ENCODE data around the gene LMTK3. TPM values are rescaled to one million over a fixed set of nuclear protein-coding genes. Genes with fewer than 3 reads are reported as not detected.

Gene LMTK3
- total and polyA plus RNA-seq, 2 experiments from 2014 or later = 1.3 to 3.7 TPM

- Histone ChIP-seq H3K4me3 (peak overlapping the region; percentile 28), H2AFZ (peak overlapping the region; percentile 71)
Observed at GRCh38 chr19:48510421-48511268, 990 bp downstream of the LMTK3 start.

GRCh38 chr19:48509467-48510194 is 2.0 kb downstream of the LMTK3 start:
- Histone ChIP-seq H3K27ac (no peak overlapping the region), H3K27me3 (peaks cover 12% of the 10 kb centered on the region), H3K9me3 (ENCODE audit: low read depth) (no peaks in the 10 kb centered on the region), H3K4me1 (ENCODE audit: insufficient read depth) (no peaks in the 10 kb centered on the region), H3K9me2 (replicated peaks; ENCODE audit: insufficient read depth) (no peaks in the 10 kb centered on the region), H3K4me2 (no peak overlapping the region), H3K36me3 (replicated peaks; ENCODE audit: insufficient read depth, low read depth) (no peaks in the 10 kb centered on the region), H4K20me1 (ENCODE audit: insufficient read depth, poor library complexity, severe bottlenecking) (no peaks in the 10 kb centered on the region), H2AFZ (no peak overlapping the region), H3K79me2 (no peaks in the 10 kb centered on the region), H3K4me3 (no peak overlapping the region)
- 92% methylated on average over 12 of the region's 12 CpGs for WGBS (ENCODE audit: low lambda C conversion rate, missing lambda C conversion rate)
- no peak for TF ChIP-seq EZH2 (IDR thresholded peaks at IDR 0.05; ENCODE audit: borderline replicate concordance)
- TF ChIP-seq, protein P1, sequence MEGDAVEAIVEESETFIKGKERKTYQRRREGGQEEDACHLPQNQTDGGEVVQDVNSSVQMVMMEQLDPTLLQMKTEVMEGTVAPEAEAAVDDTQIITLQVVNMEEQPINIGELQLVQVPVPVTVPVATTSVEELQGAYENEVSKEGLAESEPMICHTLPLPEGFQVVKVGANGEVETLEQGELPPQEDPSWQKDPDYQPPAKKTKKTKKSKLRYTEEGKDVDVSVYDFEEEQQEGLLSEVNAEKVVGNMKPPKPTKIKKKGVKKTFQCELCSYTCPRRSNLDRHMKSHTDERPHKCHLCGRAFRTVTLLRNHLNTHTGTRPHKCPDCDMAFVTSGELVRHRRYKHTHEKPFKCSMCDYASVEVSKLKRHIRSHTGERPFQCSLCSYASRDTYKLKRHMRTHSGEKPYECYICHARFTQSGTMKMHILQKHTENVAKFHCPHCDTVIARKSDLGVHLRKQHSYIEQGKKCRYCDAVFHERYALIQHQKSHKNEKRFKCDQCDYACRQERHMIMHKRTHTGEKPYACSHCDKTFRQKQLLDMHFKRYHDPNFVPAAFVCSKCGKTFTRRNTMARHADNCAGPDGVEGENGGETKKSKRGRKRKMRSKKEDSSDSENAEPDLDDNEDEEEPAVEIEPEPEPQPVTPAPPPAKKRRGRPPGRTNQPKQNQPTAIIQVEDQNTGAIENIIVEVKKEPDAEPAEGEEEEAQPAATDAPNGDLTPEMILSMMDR (IDR thresholded peaks at IDR 0.05; ENCODE audit: poor library complexity) = no peak
- TF ChIP-seq EZH2phosphoT487 (IDR thresholded peaks at IDR 0.05; ENCODE audit: low read depth, severe bottlenecking, unreplicated experiment) = no peak
- DNase-seq (ENCODE audit: low spot score) = no peak

More at GRCh38 chr19:48510421-48511268, 990 bp downstream of the LMTK3 start:
- no peaks in the 10 kb centered on the region for H3K36me3 ChIP-seq (replicated peaks; ENCODE audit: insufficient read depth, low read depth)
- TF ChIP-seq EZH2phosphoT487 (IDR thresholded peaks at IDR 0.05; ENCODE audit: low read depth, severe bottlenecking, unreplicated experiment) = no peak
- TF ChIP-seq EZH2 (IDR thresholded peaks at IDR 0.05; ENCODE audit: borderline replicate concordance) = no peak
- TF ChIP-seq, protein P1 (IDR thresholded peaks at IDR 0.05; ENCODE audit: poor library complexity) = no peak
- peak overlapping the region; percentile 89 for H3K4me2 ChIP-seq
- peaks cover 12% of the 10 kb centered on the region for H3K27me3 ChIP-seq
- 27% methylated on average over 21 of the region's 24 CpGs for WGBS (ENCODE audit: low lambda C conversion rate, missing lambda C conversion rate)
- H3K79me2 ChIP-seq = no peaks in the 10 kb centered on the region
- DNase-seq (ENCODE audit: low spot score) = peak; percentile 78
- H3K27ac ChIP-seq = no peak overlapping the region
- H3K9me3 ChIP-seq (ENCODE audit: low read depth) = no peaks in the 10 kb centered on the region
- no peaks in the 10 kb centered on the region for H3K4me1 ChIP-seq (ENCODE audit: insufficient read depth)
- no peaks in the 10 kb centered on the region for H3K9me2 ChIP-seq (replicated peaks; ENCODE audit: insufficient read depth)
- no peaks in the 10 kb centered on the region for H4K20me1 ChIP-seq (ENCODE audit: insufficient read depth, poor library complexity, severe bottlenecking)

- H3K79me2 ChIP-seq = no peaks in the 10 kb centered on the region
- no peak overlapping the region for H3K4me2 ChIP-seq
- no peaks in the 10 kb centered on the region for H4K20me1 ChIP-seq (ENCODE audit: insufficient read depth, poor library complexity, severe bottlenecking)
- H3K4me1 ChIP-seq (ENCODE audit: insufficient read depth) = no peaks in the 10 kb centered on the region
- no peak overlapping the region for H2AFZ ChIP-seq
- WGBS (ENCODE audit: low lambda C conversion rate, missing lambda C conversion rate) = 91% methylated on average over 24 of the region's 32 CpGs
- H3K9me2 ChIP-seq (replicated peaks; ENCODE audit: insufficient read depth) = no peaks in the 10 kb centered on the region
- H3K36me3 ChIP-seq (replicated peaks; ENCODE audit: insufficient read depth, low read depth) = no peaks in the 10 kb centered on the region
- DNase-seq (ENCODE audit: low spot score) = no peak
- no peaks in the 10 kb centered on the region for H3K9me3 ChIP-seq (ENCODE audit: low read depth)
- peaks cover 12% of the 10 kb centered on the region for H3K27me3 ChIP-seq
- no peak overlapping the region for H3K4me3 ChIP-seq
- TF ChIP-seq EZH2 (IDR thresholded peaks at IDR 0.05; ENCODE audit: borderline replicate concordance) (no peak), EZH2phosphoT487 (IDR thresholded peaks at IDR 0.05; ENCODE audit: low read depth, severe bottlenecking, unreplicated experiment) (no peak)
- TF ChIP-seq, protein P1 (IDR thresholded peaks at IDR 0.05; ENCODE audit: poor library complexity) = no peak
- no peak overlapping the region for H3K27ac ChIP-seq
Observed at GRCh38 chr19:48508729-48509411, 2.8 kb downstream of the LMTK3 start.

Measured in hepatocyte (in vitro differentiated cells).